ENCODE measurements around the gene ASB16. TPM values are rescaled to one million over a fixed set of nuclear protein-coding genes. Genes with fewer than 3 reads are reported as not detected.

Gene ASB16
- total and polyA plus RNA-seq, 2 donors (not counting 3 experiments of a cell fraction or from before 2014, with no cell fraction given), result not detected

- CTCF ChIA-PET, result no interaction called here
- intact Hi-C loops (cut with micrococcal nuclease), result no loop called here
- no TSS peak for BruUV-seq (replicated peaks)
Observed at GRCh38 chr17:44177640-44178039, 7.1 kb downstream of the ASB16 start.

GRCh38 chr17:44178133-44178532, 7.6 kb downstream of the ASB16 start:
- H3K27me3 ChIP-seq (ENCODE audit: control insufficient read depth in 2 of 2, insufficient read depth in 2 of 2, low read length in 2 of 2), result no peaks in the 10 kb centered on the region
- H3K4me1 ChIP-seq (ENCODE audit: control insufficient read depth, extremely low read depth, insufficient read depth, low read length), result no peaks in the 10 kb centered on the region

More at GRCh38 chr17:44177640-44178039, 7.1 kb downstream of the ASB16 start:
- H3K4me2 ChIP-seq (ENCODE audit: insufficient read depth, low read length), result no peak overlapping the region
- H3K9me3 ChIP-seq (replicated peaks; ENCODE audit: control insufficient read depth, insufficient read depth, low read length), result no peaks in the 10 kb centered on the region
- no peak overlapping the region for H3K27ac ChIP-seq (ENCODE audit: insufficient read depth, low read depth, low read length)
- no peak overlapping the region for H3K9ac ChIP-seq (replicated peaks; ENCODE audit: extremely low read depth, insufficient read depth, low read length)
- DNase-seq (ENCODE audit: low read depth, low spot score) (no peak), FAIRE-seq (no peak)
- no peak overlapping the region for H2AFZ ChIP-seq (ENCODE audit: low read depth, low read length)
- no peak overlapping the region for H3K4me3 ChIP-seq (replicated peaks in 1 of 3; ENCODE audit: insufficient read depth in 1 of 3, low read depth in 1 of 3, low read length in 3 of 3)
- no peaks in the 10 kb centered on the region for H3K9me1 ChIP-seq (replicated peaks; ENCODE audit: control insufficient read depth, extremely low read depth, insufficient read depth, low read length)
- POLR2A ChIA-PET, result no interaction called here
- TF ChIP-seq MYC (IDR thresholded peaks at IDR 0.05; ENCODE audit: low read depth, low read length), result no peak
- H3K4me1 ChIP-seq (ENCODE audit: control insufficient read depth, extremely low read depth, insufficient read depth, low read length), result no peaks in the 10 kb centered on the region
- H3K36me3 ChIP-seq (ENCODE audit: control insufficient read depth in 2 of 2, extremely low read depth in 1 of 2, insufficient read depth in 2 of 2, low read length in 2 of 2), result peaks cover 7 to 17% of the 10 kb centered on the region in 2 experiments
- no peaks in the 10 kb centered on the region for H3K27me3 ChIP-seq (ENCODE audit: control insufficient read depth in 2 of 2, insufficient read depth in 2 of 2, low read length in 2 of 2)
- dilution Hi-C loops (cut with MboI; ENCODE audit: extremely low pct_ligation_motif_present, low sequenced_read_pairs), result no loop called here
- H4K20me1 ChIP-seq (replicated peaks; ENCODE audit: control insufficient read depth, extremely low read depth, insufficient read depth, low read length), result no peaks in the 10 kb centered on the region
- peaks cover 1% of the 10 kb centered on the region for H3K79me2 ChIP-seq (ENCODE audit: control insufficient read depth, insufficient read depth, low read length)

More at GRCh38 chr17:44178133-44178532, 7.6 kb downstream of the ASB16 start:
- FAIRE-seq (no peak), DNase-seq (ENCODE audit: low read depth, low spot score) (no peak)
- dilution Hi-C loops (cut with MboI; ENCODE audit: extremely low pct_ligation_motif_present, low sequenced_read_pairs) (no loop called here), intact Hi-C loops (cut with micrococcal nuclease) (no loop called here)
- Histone ChIP-seq H2AFZ (ENCODE audit: low read depth, low read length) (no peak overlapping the region), H3K9ac (replicated peaks; ENCODE audit: extremely low read depth, insufficient read depth, low read length) (no peak overlapping the region), H4K20me1 (replicated peaks; ENCODE audit: control insufficient read depth, extremely low read depth, insufficient read depth, low read length) (no peaks in the 10 kb centered on the region), H3K27ac (ENCODE audit: insufficient read depth, low read depth, low read length) (no peak overlapping the region), H3K9me1 (replicated peaks; ENCODE audit: control insufficient read depth, extremely low read depth, insufficient read depth, low read length) (no peaks in the 10 kb centered on the region), H3K4me2 (ENCODE audit: insufficient read depth, low read length) (no peak overlapping the region), H3K9me3 (replicated peaks; ENCODE audit: control insufficient read depth, insufficient read depth, low read length) (no peaks in the 10 kb centered on the region), H3K36me3 (ENCODE audit: control insufficient read depth in 2 of 2, extremely low read depth in 1 of 2, insufficient read depth in 2 of 2, low read length in 2 of 2) (peaks cover 7 to 17% of the 10 kb centered on the region in 2 experiments), H3K4me3 (replicated peaks in 1 of 3; ENCODE audit: insufficient read depth in 1 of 3, low read depth in 1 of 3, low read length in 3 of 3) (no peak overlapping the region), H3K79me2 (ENCODE audit: control insufficient read depth, insufficient read depth, low read length) (peaks cover 3% of the 10 kb centered on the region)
- TF ChIP-seq POLR2A (IDR thresholded peaks at IDR 0.05; ENCODE audit: low read depth, low read length) (no peak), EZH2 (IDR thresholded peaks at IDR 0.05; ENCODE audit: borderline replicate concordance, low read depth, low read length, severe bottlenecking) (no peak), MAX (IDR thresholded peaks at IDR 0.05; ENCODE audit: insufficient read depth, insufficient read length) (no peak), CTCF (IDR thresholded peaks at IDR 0.05; ENCODE audit: extremely low read depth in 1 of 2, insufficient read depth in 1 of 2, low read depth in 1 of 2, low read length in 2 of 2) (no peak), JUN (IDR thresholded peaks at IDR 0.05; ENCODE audit: borderline replicate concordance, insufficient read depth, insufficient read length, low read depth) (no peak), FOS (IDR thresholded peaks at IDR 0.05; ENCODE audit: borderline replicate concordance, insufficient read depth, low read length) (no peak), GATA2 (IDR thresholded peaks at IDR 0.05; ENCODE audit: insufficient read depth, insufficient read length, low read depth, low read length) (no peak), POLR2AphosphoS5 (IDR thresholded peaks at IDR 0.05; ENCODE audit: insufficient read depth, low read depth, low read length) (no peak), MYC (IDR thresholded peaks at IDR 0.05; ENCODE audit: low read depth, low read length) (no peak)
- BruUV-seq (replicated peaks), result no TSS peak
- POLR2A ChIA-PET, result no interaction called here
- CTCF ChIA-PET, result interaction anchor here (0.6 kb wide), 1 partner anchor 73 kb away, joined by 3 read pairs; no protein-coding TSS in a partner anchor

Data from endothelial cell of umbilical vein (primary cell).